Right lobe of liver (tissue), 4 donors: ENCODE measurements around the gene CDHR5.

ENCODE experiments used
- POLR2A ChIP-seq: fragments of 450-650 bp; IDR thresholded peaks from one replicate; pipeline ENCODE4 v1.6.1; 2017; ENCODE audit warnings: antibody characterized with exemption, mild to moderate bottlenecking
- TF ChIP-seq, protein P1 (sequence below), 4 donors: fragments of 200-600 bp in 3 of 4; fragments of 450-650 bp in 1 of 4; IDR thresholded peaks; one replicate each; pipeline versions ENCODE4 v1.5.1 to v1.8.0; 2016 to 2022; ENCODE audit warnings: antibody characterized with exemption in 4 of 4, mild to moderate bottlenecking in 2 of 4
- donor health status: DM: no; HTN: no; CAD: no.
- donor health status: DM: no; HTN: no; CAD: no.
- donor health status: DM: no; HTN: yes; CAD: no.

DNA sequence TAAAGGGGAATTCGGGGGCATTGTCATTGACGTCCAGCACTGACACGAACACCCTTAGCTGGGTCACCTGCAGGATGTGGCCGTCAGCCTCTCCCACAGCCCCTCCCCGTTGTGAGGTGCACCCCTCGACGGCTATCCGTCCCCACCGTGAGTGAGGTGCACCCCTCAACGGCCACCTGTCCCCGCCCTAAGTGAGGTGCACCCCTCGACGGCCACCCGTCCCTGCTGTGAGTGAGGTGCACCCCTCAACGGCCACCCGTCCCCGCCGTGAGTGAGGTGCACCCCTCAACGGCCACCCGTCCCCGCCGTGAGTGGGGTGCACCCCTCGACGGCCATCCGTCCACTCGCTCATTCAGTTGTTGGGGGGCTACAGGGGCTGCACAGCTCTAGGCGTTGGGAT lies 2.9 kb downstream of the CDHR5 start:
- TF ChIP-seq, protein P1, sequence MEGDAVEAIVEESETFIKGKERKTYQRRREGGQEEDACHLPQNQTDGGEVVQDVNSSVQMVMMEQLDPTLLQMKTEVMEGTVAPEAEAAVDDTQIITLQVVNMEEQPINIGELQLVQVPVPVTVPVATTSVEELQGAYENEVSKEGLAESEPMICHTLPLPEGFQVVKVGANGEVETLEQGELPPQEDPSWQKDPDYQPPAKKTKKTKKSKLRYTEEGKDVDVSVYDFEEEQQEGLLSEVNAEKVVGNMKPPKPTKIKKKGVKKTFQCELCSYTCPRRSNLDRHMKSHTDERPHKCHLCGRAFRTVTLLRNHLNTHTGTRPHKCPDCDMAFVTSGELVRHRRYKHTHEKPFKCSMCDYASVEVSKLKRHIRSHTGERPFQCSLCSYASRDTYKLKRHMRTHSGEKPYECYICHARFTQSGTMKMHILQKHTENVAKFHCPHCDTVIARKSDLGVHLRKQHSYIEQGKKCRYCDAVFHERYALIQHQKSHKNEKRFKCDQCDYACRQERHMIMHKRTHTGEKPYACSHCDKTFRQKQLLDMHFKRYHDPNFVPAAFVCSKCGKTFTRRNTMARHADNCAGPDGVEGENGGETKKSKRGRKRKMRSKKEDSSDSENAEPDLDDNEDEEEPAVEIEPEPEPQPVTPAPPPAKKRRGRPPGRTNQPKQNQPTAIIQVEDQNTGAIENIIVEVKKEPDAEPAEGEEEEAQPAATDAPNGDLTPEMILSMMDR (IDR thresholded peaks at IDR 0.05) = no peak
- TF ChIP-seq POLR2A = no peak
